HG03571 (cell line): ENCODE data around the gene LOXL1.

Source experiments
- ATAC-seq: cut with Tn5 transposase; IDR thresholded peaks from one replicate; pipeline ENCODE4 v1.9.1; 2021; ENCODE audit not compliant: unreplicated experiment

The LOXL1 gene

GRCh38 chr15:73899197-73900094 is 26.8 kb upstream of the LOXL1 start:
- no peak for ATAC-seq

GRCh38 chr15:73900095-73900712 is 26.1 kb upstream of the LOXL1 start:
- no peak for ATAC-seq

- no peak for ATAC-seq
Measured at GRCh38 chr15:73901126-73901810, 25.0 kb upstream of the LOXL1 start.

GRCh38 chr15:73902121-73903020 is 23.9 kb upstream of the LOXL1 start:
- no peak for ATAC-seq

- ATAC-seq = no peak
Measured at GRCh38 chr15:73904026-73904815, 22.0 kb upstream of the LOXL1 start.

- ATAC-seq = no peak
Measured at GRCh38 chr15:73905225-73905827, 20.9 kb upstream of the LOXL1 start.

GRCh38 chr15:73906346-73907034 is 19.8 kb upstream of the LOXL1 start:
- no peak for ATAC-seq

GRCh38 chr15:73907035-73907408 is 19.2 kb upstream of the LOXL1 start:
- no peak for ATAC-seq

- ATAC-seq = no peak
Measured at GRCh38 chr15:73908030-73908821, 18.0 kb upstream of the LOXL1 start.

GRCh38 chr15:73908822-73909122 is 17.5 kb upstream of the LOXL1 start:
- ATAC-seq = no peak

- no peak for ATAC-seq
Measured at GRCh38 chr15:73909651-73910050, 16.6 kb upstream of the LOXL1 start.

GRCh38 chr15:73910522-73911303 is 15.5 kb upstream of the LOXL1 start:
- ATAC-seq = no peak

GRCh38 chr15:73912030-73912596 is 14.1 kb upstream of the LOXL1 start:
- no peak for ATAC-seq

- no peak for ATAC-seq
Measured at GRCh38 chr15:73914145-73914544, 12.1 kb upstream of the LOXL1 start.

GRCh38 chr15:73915082-73915481 is 11.2 kb upstream of the LOXL1 start:
- ATAC-seq = no peak

- no peak for ATAC-seq
Measured at GRCh38 chr15:73918784-73919183, 7.5 kb upstream of the LOXL1 start.

- ATAC-seq = no peak
Measured at GRCh38 chr15:73919706-73920105, 6.6 kb upstream of the LOXL1 start.
